Measurements from ENCODE around the gene KLHDC4.

KLHDC4 gene

GRCh38 chr16:87806641-87807546 lies 41.1 kb upstream of the KLHDC4 start:
- DNase-seq (ENCODE audit: low spot score), result peak; percentile 63
- no peak for TF ChIP-seq CTCF (IDR thresholded peaks at IDR 0.05; ENCODE audit: extremely low read depth, insufficient read depth, missing control alignments)
- in situ Hi-C loops (cut with MboI; ENCODE audit: low pct_unique_long_range_greater_than_20kb, low sequenced_read_pairs, unreplicated experiment), result no loop called here

- TF ChIP-seq CTCF (IDR thresholded peaks at IDR 0.05; ENCODE audit: extremely low read depth, insufficient read depth, missing control alignments), result no peak
- DNase-seq (ENCODE audit: low spot score), result no peak
- in situ Hi-C loops (cut with MboI; ENCODE audit: low pct_unique_long_range_greater_than_20kb, low sequenced_read_pairs, unreplicated experiment), result no loop called here
Observed at GRCh38 chr16:87806261-87806640, 40.5 kb upstream of the KLHDC4 start.

- DNase-seq (ENCODE audit: low spot score), result no peak
- in situ Hi-C loops (cut with MboI; ENCODE audit: low pct_unique_long_range_greater_than_20kb, low sequenced_read_pairs, unreplicated experiment), result no loop called here
- no peak for TF ChIP-seq CTCF (IDR thresholded peaks at IDR 0.05; ENCODE audit: extremely low read depth, insufficient read depth, missing control alignments)
Observed at GRCh38 chr16:87803385-87803784, 37.6 kb upstream of the KLHDC4 start.

- DNase-seq (ENCODE audit: low spot score), result no peak
- no peak for TF ChIP-seq CTCF (IDR thresholded peaks at IDR 0.05; ENCODE audit: extremely low read depth, insufficient read depth, missing control alignments)
- in situ Hi-C loops (cut with MboI; ENCODE audit: low pct_unique_long_range_greater_than_20kb, low sequenced_read_pairs, unreplicated experiment), result no loop called here
Observed at GRCh38 chr16:87802670-87803069, 36.9 kb upstream of the KLHDC4 start.

GRCh38 chr16:87801679-87802259 lies 36.0 kb upstream of the KLHDC4 start:
- no peak for TF ChIP-seq CTCF (IDR thresholded peaks at IDR 0.05; ENCODE audit: extremely low read depth, insufficient read depth, missing control alignments)
- DNase-seq (ENCODE audit: low spot score), result no peak
- in situ Hi-C loops (cut with MboI; ENCODE audit: low pct_unique_long_range_greater_than_20kb, low sequenced_read_pairs, unreplicated experiment), result no loop called here

- no peak for DNase-seq (ENCODE audit: low spot score)
- in situ Hi-C loops (cut with MboI; ENCODE audit: low pct_unique_long_range_greater_than_20kb, low sequenced_read_pairs, unreplicated experiment), result no loop called here
- TF ChIP-seq CTCF (IDR thresholded peaks at IDR 0.05; ENCODE audit: extremely low read depth, insufficient read depth, missing control alignments), result no peak
Observed at GRCh38 chr16:87800497-87800896, 34.7 kb upstream of the KLHDC4 start.
